GM12878 (cell line): ENCODE data around the gene KTN1. TPM values are rescaled to one million over a fixed set of nuclear protein-coding genes. Genes with fewer than 3 reads are reported as not detected.

ENCODE experiments used
- ATAC-seq: fragments of 200-7000 bp; cut with Tn5 transposase; 3 replicates; pipeline ENCODE4 v1.9.1; 2020; ENCODE audit warnings: mild to moderate bottlenecking, moderate library complexity
- BruUV-seq: library from RNA; stranded (reverse); fragments of 400-500 nt; replicated peaks from 2 replicates; lab custom pipeline; 2021; lab: Mats Ljungman, UMichigan
- CTCF ChIA-PET: fragments of 300-600 bp; sonication (Branson Sonifier 250); formaldehyde crosslinking; extraction: SDS; loops from one replicate; lab custom pipeline; 2021; ENCODE audit warnings: inconsistent platforms; lab: Yijun Ruan, JAX
- POLR2A ChIA-PET: fragments of 350-600 bp; formaldehyde crosslinking; extraction: SDS; loops from one replicate; lab custom pipeline; 2021; ENCODE audit warnings: inconsistent platforms; lab: Charles Lee
- RAD21 ChIA-PET: fragments of 300-600 bp; sonication (Branson Sonifier 250); formaldehyde crosslinking; loops from one replicate; lab custom pipeline; 2023; ENCODE audit warnings: antibody characterized with exemption; ENCODE audit not compliant: unreplicated experiment; lab: Charles Lee
- SMC1A ChIA-PET: fragments of 300-600 bp; sonication (Branson Sonifier 250); formaldehyde crosslinking; loops from one replicate; lab custom pipeline; 2023; ENCODE audit not compliant: unreplicated experiment, uncharacterized antibody; lab: Charles Lee
- DNase-seq: peaks from one replicate; pipeline ENCODE4 v3.0.0-alpha.2; 2011; ENCODE audit warnings: low read depth, low spot score
- FAIRE-seq: peaks from 3 replicates; lab custom pipeline; 2011; peaks lifted over from hg19 to GRCh38; lab: Jason Lieb, UNC
- H2AFZ ChIP-seq: 2 replicates; pipeline ENCODE4 v1.6.0; 2011; ENCODE audit warnings: low read depth, low read length, control low read depth; ENCODE audit not compliant: control insufficient read depth
- H3K27ac ChIP-seq: 2 replicates; pipeline ENCODE4 v1.5.1; 2011; ENCODE audit warnings: control low read depth; ENCODE audit not compliant: control insufficient read depth, insufficient read depth
- H3K27me3 ChIP-seq, 2 experiments: replicated peaks in 1 of 2; 2 replicates each; pipeline versions ENCODE4 v1.6.0 to v1.6.1; 2011; ENCODE audit warnings: low read length in 1 of 2; ENCODE audit not compliant: control insufficient read depth in 2 of 2, insufficient read depth in 2 of 2
- H3K36me3 ChIP-seq, 2 experiments: 2 replicates each; pipeline ENCODE4 v1.5.1; 2011; ENCODE audit warnings: low read length in 1 of 2; ENCODE audit not compliant: control insufficient read depth in 2 of 2, insufficient read depth in 2 of 2
- H3K4me1 ChIP-seq: 2 replicates; pipeline ENCODE4 v1.6.1; 2011; ENCODE audit warnings: mild to moderate bottlenecking, low read length, moderate library complexity, mixed read lengths; ENCODE audit not compliant: control insufficient read depth, insufficient read depth
- H3K4me2 ChIP-seq: 2 replicates; pipeline ENCODE4 v1.6.0; 2011; ENCODE audit warnings: control low read depth; ENCODE audit not compliant: control insufficient read depth, insufficient read depth
- H3K4me3 ChIP-seq: fragments of 200-600 bp; sonication (generic); 2 replicates; pipeline ENCODE4 v1.5.1; 2016
- H3K79me2 ChIP-seq: 2 replicates; pipeline ENCODE4 v1.6.0; 2011; ENCODE audit warnings: low read length; ENCODE audit not compliant: control insufficient read depth, insufficient read depth
- H3K9ac ChIP-seq: 2 replicates; pipeline ENCODE4 v1.8.0; 2011; ENCODE audit warnings: low read length, control low read depth, mixed read lengths; ENCODE audit not compliant: control insufficient read depth, insufficient read depth
- H3K9me3 ChIP-seq: replicated peaks from 3 replicates; pipeline ENCODE4 v1.5.1; 2011; ENCODE audit warnings: mild to moderate bottlenecking, low read length; ENCODE audit not compliant: control insufficient read depth, insufficient read depth
- H4K20me1 ChIP-seq: 2 replicates; pipeline ENCODE4 v1.6.0; 2011; ENCODE audit not compliant: control insufficient read depth, insufficient read depth
- CBX3 ChIP-seq: fragments of 200-600 bp; sonication (generic); IDR thresholded peaks from 2 replicates; pipeline ENCODE4 v1.6.1; 2016; ENCODE audit warnings: low read depth, borderline replicate concordance
- CBX5 ChIP-seq: sonication (generic); IDR thresholded peaks from 2 replicates; pipeline ENCODE4 v1.6.1; 2016; ENCODE audit warnings: low read depth, moderate library complexity, mild to moderate bottlenecking, inconsistent platforms
- HCFC1 ChIP-seq: fragments of 150-350 bp; IDR thresholded peaks from 2 replicates; pipeline ENCODE4 v1.6.1; 2014; ENCODE audit warnings: low read length
- HDAC2 ChIP-seq: fragments of 200-600 bp; sonication (generic); IDR thresholded peaks from 2 replicates; pipeline ENCODE4 v1.6.1; 2017
- MTA3 ChIP-seq: IDR thresholded peaks from 2 replicates; pipeline ENCODE4 v1.6.1; 2012; ENCODE audit warnings: low read length, inconsistent platforms, borderline replicate concordance
- RFX5 ChIP-seq: IDR thresholded peaks from 2 replicates; pipeline ENCODE4 v1.6.1; 2011; ENCODE audit warnings: low read depth, low read length, improper control_type of control experiment
- SIX5 ChIP-seq: IDR thresholded peaks from 2 replicates; pipeline ENCODE4 v1.6.1; 2011; ENCODE audit warnings: mild to moderate bottlenecking, low read depth, low read length, moderate library complexity; ENCODE audit not compliant: severe bottlenecking
- SUPT20H ChIP-seq: IDR thresholded peaks from 2 replicates; pipeline ENCODE4 v1.6.1; 2011; ENCODE audit warnings: low read depth, mild to moderate bottlenecking, low read length, moderate library complexity, borderline replicate concordance; ENCODE audit not compliant: control insufficient read depth
- TAF1 ChIP-seq: IDR thresholded peaks from 2 replicates; pipeline ENCODE4 v1.6.1; 2011; ENCODE audit warnings: mild to moderate bottlenecking, low read depth, low read length, borderline replicate concordance
- in situ Hi-C: fragments of 300-500 bp; cut with MboI; formaldehyde crosslinking; loops from 9 replicates; pipeline ENCODE4 v1.14.3; 2018; ENCODE audit warnings: mixed read lengths
- intact Hi-C: fragments of 100-400 bp; cut with micrococcal nuclease; formaldehyde crosslinking; loops from one replicate; pipeline ENCODE4 v1.14.2; 2022; ENCODE audit not compliant: unreplicated experiment
- polyA plus RNA-seq, 11 experiments: library from polyadenylated mRNA; depleted of rRNA in 4 of 11; unstranded in 6 of 11; stranded (reverse) in 5 of 11; fragments of >200 nt; fragmentation: Nextera tagmentation in 4 of 11; fragmentation: Illumina TruSeq in 1 of 11; extraction: Ambion mirVana in 4 of 11; extraction: Trizol in 1 of 11; gene quantifications; 1 replicate in 1 of 11; 2 replicates in 10 of 11; pipeline versions ENCODE4 v1.2.1 to v1.2.3, GENCODE V29; 2011 to 2016; ENCODE audit warnings: inconsistent platforms in 2 of 11, missing spikeins in 2 of 11, low read depth in 1 of 11
- total RNA-seq, 4 experiments: library from RNA; depleted of rRNA in 3 of 4; stranded (reverse); fragments of >200 nt in 3 of 4; fragmentation: Illumina TruSeq in 1 of 4; extraction: Trizol in 1 of 4; gene quantifications; 2 replicates each; pipeline versions ENCODE4 v1.2.1 to v1.2.3, GENCODE V29; 2013 to 2021
- TF ChIP-seq, protein P1 (sequence below): fragments of 450-650 bp; IDR thresholded peaks from 2 replicates; pipeline ENCODE4 v1.6.1; 2017; ENCODE audit warnings: mild to moderate bottlenecking, low read depth, inconsistent platforms; ENCODE audit not compliant: poor library complexity, severe bottlenecking
- TF ChIP-seq, protein P2 (sequence below): fragments of 150-350 bp; IDR thresholded peaks from 2 replicates; pipeline ENCODE4 v1.6.1; 2016; ENCODE audit warnings: low read depth, low read length
- TF ChIP-seq, protein P3 (sequence below): IDR thresholded peaks from 2 replicates; pipeline ENCODE4 v1.6.1; 2012; ENCODE audit warnings: low read length, inconsistent platforms

KTN1 gene
- total and polyA plus RNA-seq, 10 of the 15 experiments (the other 5 are each of a cell fraction or from before 2014, with no cell fraction given): 50.6 to 154 (median 84.2) TPM

DNA sequence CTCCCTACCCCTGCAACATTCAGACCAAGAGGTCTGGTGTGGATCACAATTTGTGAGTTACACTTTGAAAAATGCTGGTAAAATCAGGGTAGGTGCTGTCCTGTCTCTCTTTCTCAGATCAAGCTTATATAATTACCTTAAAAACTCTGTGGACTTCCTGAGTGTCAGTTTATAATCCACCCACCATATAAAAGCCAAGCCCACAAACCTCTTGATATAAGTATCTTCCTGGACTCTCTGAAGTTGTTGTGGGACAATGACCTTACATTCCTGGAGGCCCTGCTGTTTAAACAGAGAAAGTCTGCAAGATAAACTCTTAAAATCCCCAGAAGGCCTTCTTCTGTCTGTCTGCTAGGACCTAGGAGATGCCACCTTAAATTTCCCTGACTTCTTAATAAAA is 11.4 kb upstream of the KTN1 start:
- Histone ChIP-seq H3K27ac (no peak overlapping the region), H3K27me3 (no peaks in the 10 kb centered on the region), H3K4me2 (no peak overlapping the region), H4K20me1 (no peaks in the 10 kb centered on the region), H3K9me3 (no peaks in the 10 kb centered on the region; the same call in 2 of the 3 replicates), H3K4me3 (no peak overlapping the region), H3K4me1 (peaks cover 9% of the 10 kb centered on the region), H2AFZ (no peak overlapping the region), H3K9ac (no peak overlapping the region), H3K79me2 (no peaks in the 10 kb centered on the region), H3K36me3 (no peaks in the 10 kb centered on the region)
- BruUV-seq: no TSS peak
- TF ChIP-seq HCFC1 (no peak), SUPT20H (no peak), CBX5 (no peak), MTA3 (no peak), RFX5 (no peak), CBX3 (no peak), TAF1 (no peak), HDAC2 (no peak), SIX5 (no peak)
- TF ChIP-seq, protein P1, sequence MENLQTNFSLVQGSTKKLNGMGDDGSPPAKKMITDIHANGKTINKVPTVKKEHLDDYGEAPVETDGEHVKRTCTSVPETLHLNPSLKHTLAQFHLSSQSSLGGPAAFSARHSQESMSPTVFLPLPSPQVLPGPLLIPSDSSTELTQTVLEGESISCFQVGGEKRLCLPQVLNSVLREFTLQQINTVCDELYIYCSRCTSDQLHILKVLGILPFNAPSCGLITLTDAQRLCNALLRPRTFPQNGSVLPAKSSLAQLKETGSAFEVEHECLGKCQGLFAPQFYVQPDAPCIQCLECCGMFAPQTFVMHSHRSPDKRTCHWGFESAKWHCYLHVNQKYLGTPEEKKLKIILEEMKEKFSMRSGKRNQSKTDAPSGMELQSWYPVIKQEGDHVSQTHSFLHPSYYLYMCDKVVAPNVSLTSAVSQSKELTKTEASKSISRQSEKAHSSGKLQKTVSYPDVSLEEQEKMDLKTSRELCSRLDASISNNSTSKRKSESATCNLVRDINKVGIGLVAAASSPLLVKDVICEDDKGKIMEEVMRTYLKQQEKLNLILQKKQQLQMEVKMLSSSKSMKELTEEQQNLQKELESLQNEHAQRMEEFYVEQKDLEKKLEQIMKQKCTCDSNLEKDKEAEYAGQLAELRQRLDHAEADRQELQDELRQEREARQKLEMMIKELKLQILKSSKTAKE: no peak
- TF ChIP-seq, protein P2, sequence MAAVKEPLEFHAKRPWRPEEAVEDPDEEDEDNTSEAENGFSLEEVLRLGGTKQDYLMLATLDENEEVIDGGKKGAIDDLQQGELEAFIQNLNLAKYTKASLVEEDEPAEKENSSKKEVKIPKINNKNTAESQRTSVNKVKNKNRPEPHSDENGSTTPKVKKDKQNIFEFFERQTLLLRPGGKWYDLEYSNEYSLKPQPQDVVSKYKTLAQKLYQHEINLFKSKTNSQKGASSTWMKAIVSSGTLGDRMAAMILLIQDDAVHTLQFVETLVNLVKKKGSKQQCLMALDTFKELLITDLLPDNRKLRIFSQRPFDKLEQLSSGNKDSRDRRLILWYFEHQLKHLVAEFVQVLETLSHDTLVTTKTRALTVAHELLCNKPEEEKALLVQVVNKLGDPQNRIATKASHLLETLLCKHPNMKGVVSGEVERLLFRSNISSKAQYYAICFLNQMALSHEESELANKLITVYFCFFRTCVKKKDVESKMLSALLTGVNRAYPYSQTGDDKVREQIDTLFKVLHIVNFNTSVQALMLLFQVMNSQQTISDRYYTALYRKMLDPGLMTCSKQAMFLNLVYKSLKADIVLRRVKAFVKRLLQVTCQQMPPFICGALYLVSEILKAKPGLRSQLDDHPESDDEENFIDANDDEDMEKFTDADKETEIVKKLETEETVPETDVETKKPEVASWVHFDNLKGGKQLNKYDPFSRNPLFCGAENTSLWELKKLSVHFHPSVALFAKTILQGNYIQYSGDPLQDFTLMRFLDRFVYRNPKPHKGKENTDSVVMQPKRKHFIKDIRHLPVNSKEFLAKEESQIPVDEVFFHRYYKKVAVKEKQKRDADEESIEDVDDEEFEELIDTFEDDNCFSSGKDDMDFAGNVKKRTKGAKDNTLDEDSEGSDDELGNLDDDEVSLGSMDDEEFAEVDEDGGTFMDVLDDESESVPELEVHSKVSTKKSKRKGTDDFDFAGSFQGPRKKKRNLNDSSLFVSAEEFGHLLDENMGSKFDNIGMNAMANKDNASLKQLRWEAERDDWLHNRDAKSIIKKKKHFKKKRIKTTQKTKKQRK: no peak
- TF ChIP-seq, protein P3, sequence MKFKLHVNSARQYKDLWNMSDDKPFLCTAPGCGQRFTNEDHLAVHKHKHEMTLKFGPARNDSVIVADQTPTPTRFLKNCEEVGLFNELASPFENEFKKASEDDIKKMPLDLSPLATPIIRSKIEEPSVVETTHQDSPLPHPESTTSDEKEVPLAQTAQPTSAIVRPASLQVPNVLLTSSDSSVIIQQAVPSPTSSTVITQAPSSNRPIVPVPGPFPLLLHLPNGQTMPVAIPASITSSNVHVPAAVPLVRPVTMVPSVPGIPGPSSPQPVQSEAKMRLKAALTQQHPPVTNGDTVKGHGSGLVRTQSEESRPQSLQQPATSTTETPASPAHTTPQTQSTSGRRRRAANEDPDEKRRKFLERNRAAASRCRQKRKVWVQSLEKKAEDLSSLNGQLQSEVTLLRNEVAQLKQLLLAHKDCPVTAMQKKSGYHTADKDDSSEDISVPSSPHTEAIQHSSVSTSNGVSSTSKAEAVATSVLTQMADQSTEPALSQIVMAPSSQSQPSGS: no peak
- in situ Hi-C loops: no loop called here
- intact Hi-C loops: no loop called here
- POLR2A ChIA-PET: no interaction called here
- FAIRE-seq: no peak
- SMC1A ChIA-PET: interaction anchor here (0.8 to 1.7 kb wide), 3 partner anchors 9 to 21 kb away, joined by 3 to 5 read pairs (median 3); no protein-coding TSS in a partner anchor
- no peak for DNase-seq
- no peak for ATAC-seq
- CTCF ChIA-PET: interaction anchor here (1.3 kb wide), 1 partner anchor 95 kb away, joined by 4 read pairs; no protein-coding TSS in a partner anchor
- RAD21 ChIA-PET: no interaction called here
